ENCODE results near the gene ILF2. TPM values are rescaled to one million over a fixed set of nuclear protein-coding genes. Genes with fewer than 3 reads are reported as not detected.
"Not testable (repeated sequence)": the region's sequence is repeated elsewhere in the genome, so short reads cannot be mapped to it uniquely, and the experiment has no call there.

The ILF2 gene
- total RNA-seq, 1 donor from 2014 or later = 221 TPM

- Mint-ChIP-seq H3K4me3 (ENCODE audit: unreplicated experiment) (no peak overlapping the region), H3K27me3 (ENCODE audit: unreplicated experiment) (peaks cover 4% of the 10 kb centered on the region), H3K36me3 (ENCODE audit: unreplicated experiment) (peaks cover 5% of the 10 kb centered on the region), H3K27ac (ENCODE audit: unreplicated experiment) (no peak overlapping the region), H3K4me1 (ENCODE audit: low read depth, unreplicated experiment) (peaks cover 4% of the 10 kb centered on the region), H3K9me3 (ENCODE audit: unreplicated experiment) (peaks cover 6% of the 10 kb centered on the region)
- TF ChIP-seq, protein P1, sequence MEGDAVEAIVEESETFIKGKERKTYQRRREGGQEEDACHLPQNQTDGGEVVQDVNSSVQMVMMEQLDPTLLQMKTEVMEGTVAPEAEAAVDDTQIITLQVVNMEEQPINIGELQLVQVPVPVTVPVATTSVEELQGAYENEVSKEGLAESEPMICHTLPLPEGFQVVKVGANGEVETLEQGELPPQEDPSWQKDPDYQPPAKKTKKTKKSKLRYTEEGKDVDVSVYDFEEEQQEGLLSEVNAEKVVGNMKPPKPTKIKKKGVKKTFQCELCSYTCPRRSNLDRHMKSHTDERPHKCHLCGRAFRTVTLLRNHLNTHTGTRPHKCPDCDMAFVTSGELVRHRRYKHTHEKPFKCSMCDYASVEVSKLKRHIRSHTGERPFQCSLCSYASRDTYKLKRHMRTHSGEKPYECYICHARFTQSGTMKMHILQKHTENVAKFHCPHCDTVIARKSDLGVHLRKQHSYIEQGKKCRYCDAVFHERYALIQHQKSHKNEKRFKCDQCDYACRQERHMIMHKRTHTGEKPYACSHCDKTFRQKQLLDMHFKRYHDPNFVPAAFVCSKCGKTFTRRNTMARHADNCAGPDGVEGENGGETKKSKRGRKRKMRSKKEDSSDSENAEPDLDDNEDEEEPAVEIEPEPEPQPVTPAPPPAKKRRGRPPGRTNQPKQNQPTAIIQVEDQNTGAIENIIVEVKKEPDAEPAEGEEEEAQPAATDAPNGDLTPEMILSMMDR (IDR thresholded peaks at IDR 0.05; ENCODE audit: partially characterized antibody, unreplicated experiment) = no peak
- DNase-seq = no peak
Observed at GRCh38 chr1:153642161-153642560, 28.6 kb downstream of the ILF2 start.

- TF ChIP-seq, protein P1 (IDR thresholded peaks at IDR 0.05; ENCODE audit: partially characterized antibody, unreplicated experiment) = no peak
- no peak for DNase-seq
- Mint-ChIP-seq H3K4me1 (ENCODE audit: low read depth, unreplicated experiment) (peaks cover 8% of the 10 kb centered on the region), H3K36me3 (ENCODE audit: unreplicated experiment) (peaks cover 9% of the 10 kb centered on the region), H3K9me3 (ENCODE audit: unreplicated experiment) (no peaks in the 10 kb centered on the region), H3K4me3 (ENCODE audit: unreplicated experiment) (no peak overlapping the region), H3K27ac (ENCODE audit: unreplicated experiment) (no peak overlapping the region), H3K27me3 (ENCODE audit: unreplicated experiment) (peaks cover 2% of the 10 kb centered on the region)
Observed at GRCh38 chr1:153640861-153641260, 29.9 kb downstream of the ILF2 start.

- not testable (repeated sequence) for H3K36me3 Mint-ChIP-seq (ENCODE audit: unreplicated experiment); H3K27me3 Mint-ChIP-seq (ENCODE audit: unreplicated experiment); H3K27ac Mint-ChIP-seq (ENCODE audit: unreplicated experiment); H3K4me1 Mint-ChIP-seq (ENCODE audit: low read depth, unreplicated experiment); H3K4me3 Mint-ChIP-seq (ENCODE audit: unreplicated experiment); H3K9me3 Mint-ChIP-seq (ENCODE audit: unreplicated experiment); DNase-seq
Observed at GRCh38 chr1:153640213-153640612, 30.6 kb downstream of the ILF2 start.

DNA sequence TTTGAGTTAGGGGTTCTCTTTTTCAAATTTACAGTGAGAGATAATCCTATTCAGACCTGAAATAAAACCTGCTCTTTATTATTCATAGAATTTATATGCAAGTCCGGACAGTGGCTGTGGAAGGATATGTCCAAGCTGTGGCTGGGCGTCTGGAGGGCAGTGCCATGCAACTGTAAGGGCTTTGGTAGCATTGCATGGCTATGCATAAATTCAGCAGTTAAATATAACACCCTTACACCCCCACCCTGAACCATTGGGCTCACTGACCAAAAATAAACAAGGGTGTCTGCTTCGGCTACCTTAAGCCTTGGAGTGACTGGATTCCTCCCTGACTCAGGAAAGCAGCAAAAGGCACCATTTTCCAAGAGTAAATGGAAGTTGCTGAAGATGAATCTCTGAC is 31.5 kb downstream of the ILF2 start:
- DNase-seq = no peak
- Mint-ChIP-seq H3K4me3 (ENCODE audit: unreplicated experiment) (no peak overlapping the region), H3K27me3 (ENCODE audit: unreplicated experiment) (peaks cover 6% of the 10 kb centered on the region), H3K27ac (ENCODE audit: unreplicated experiment) (no peak overlapping the region), H3K9me3 (ENCODE audit: unreplicated experiment) (no peaks in the 10 kb centered on the region), H3K4me1 (ENCODE audit: low read depth, unreplicated experiment) (peaks cover 10% of the 10 kb centered on the region), H3K36me3 (ENCODE audit: unreplicated experiment) (peaks cover 5% of the 10 kb centered on the region)
- TF ChIP-seq, protein P1 (IDR thresholded peaks at IDR 0.05; ENCODE audit: partially characterized antibody, unreplicated experiment) = no peak

GRCh38 chr1:153638261-153638660 is 32.5 kb downstream of the ILF2 start:
- peaks cover 5% of the 10 kb centered on the region for H3K36me3 Mint-ChIP-seq (ENCODE audit: unreplicated experiment)
- no peak overlapping the region for H3K4me3 Mint-ChIP-seq (ENCODE audit: unreplicated experiment)
- H3K4me1 Mint-ChIP-seq (ENCODE audit: low read depth, unreplicated experiment) = peaks cover 10% of the 10 kb centered on the region
- H3K27ac Mint-ChIP-seq (ENCODE audit: unreplicated experiment) = no peak overlapping the region
- DNase-seq = no peak
- peaks cover 9% of the 10 kb centered on the region for H3K27me3 Mint-ChIP-seq (ENCODE audit: unreplicated experiment)
- peaks cover 4% of the 10 kb centered on the region for H3K9me3 Mint-ChIP-seq (ENCODE audit: unreplicated experiment)
- TF ChIP-seq, protein P1 (IDR thresholded peaks at IDR 0.05; ENCODE audit: partially characterized antibody, unreplicated experiment) = no peak

- Mint-ChIP-seq H3K27ac (ENCODE audit: unreplicated experiment) (no peak overlapping the region), H3K36me3 (ENCODE audit: unreplicated experiment) (peaks cover 9% of the 10 kb centered on the region), H3K4me3 (ENCODE audit: unreplicated experiment) (no peak overlapping the region), H3K9me3 (ENCODE audit: unreplicated experiment) (peaks cover 6% of the 10 kb centered on the region), H3K27me3 (ENCODE audit: unreplicated experiment) (peaks cover 20% of the 10 kb centered on the region), H3K4me1 (ENCODE audit: low read depth, unreplicated experiment) (peaks cover 8% of the 10 kb centered on the region)
- no peak for DNase-seq
- TF ChIP-seq, protein P1 (IDR thresholded peaks at IDR 0.05; ENCODE audit: partially characterized antibody, unreplicated experiment) = no peak
Observed at GRCh38 chr1:153636312-153636711, 34.5 kb downstream of the ILF2 start.
